ENCODE data around the gene SP2. TPM values are rescaled to one million over a fixed set of nuclear protein-coding genes. Genes with fewer than 3 reads are reported as not detected.

Gene SP2
- 10 to 100 TPM; 21.6 to 26.2 (median 24.3) TPM for polyA plus RNA-seq (ENCODE audit: insufficient read length in 4 of 4)

GRCh38 chr17:47895856-47896671, at the start of gene SP2:
Gene SP2, plus strand, starts transcription at chr17:47896236. Its CDS starts 51 bp downstream, at chr17:47896287.
- DNase-seq (ENCODE audit: low read depth in 4 of 4, low spot score in 2 of 4) = peak; percentile 100

GRCh38 chr17:47846716-47847340, 49.2 kb upstream of the SP2 start:
- no peak for DNase-seq (ENCODE audit: low read depth in 4 of 4, low spot score in 2 of 4)

GRCh38 chr17:47847341-47848197, 48.5 kb upstream of the SP2 start:
- DNase-seq (ENCODE audit: low read depth in 4 of 4, low spot score in 2 of 4) = no peak

GRCh38 chr17:47848198-47848513, 47.9 kb upstream of the SP2 start:
- DNase-seq (ENCODE audit: low read depth in 4 of 4, low spot score in 2 of 4) = no peak

- DNase-seq (ENCODE audit: low read depth in 4 of 4, low spot score in 2 of 4) = no peak
Observed at GRCh38 chr17:47850373-47850691, 45.7 kb upstream of the SP2 start.

GRCh38 chr17:47850692-47851573, 45.1 kb upstream of the SP2 start, which contains the start of gene SP6:
Gene SP6, minus strand, starts transcription at chr17:47851163. Its CDS starts 2,734 bp downstream, at chr17:47848429.
- DNase-seq (ENCODE audit: low read depth in 4 of 4, low spot score in 2 of 4) = no peak

GRCh38 chr17:47851764-47852112, 44.3 kb upstream of the SP2 start:
- no peak for DNase-seq (ENCODE audit: low read depth in 4 of 4, low spot score in 2 of 4)

GRCh38 chr17:47852113-47852949, 43.7 kb upstream of the SP2 start:
- no peak for DNase-seq (ENCODE audit: low read depth in 4 of 4, low spot score in 2 of 4)

GRCh38 chr17:47853616-47854015, 42.4 kb upstream of the SP2 start:
- no peak for DNase-seq (ENCODE audit: low read depth in 4 of 4, low spot score in 2 of 4)

- DNase-seq (ENCODE audit: low read depth in 4 of 4, low spot score in 2 of 4) = no peak
Observed at GRCh38 chr17:47855737-47856136, 40.3 kb upstream of the SP2 start.

- DNase-seq (ENCODE audit: low read depth in 4 of 4, low spot score in 2 of 4) = no peak
Observed at GRCh38 chr17:47856830-47857229, 39.2 kb upstream of the SP2 start.

GRCh38 chr17:47857551-47858455, 38.2 kb upstream of the SP2 start:
- no peak for DNase-seq (ENCODE audit: low read depth in 4 of 4, low spot score in 2 of 4)

- DNase-seq (ENCODE audit: low read depth in 4 of 4, low spot score in 2 of 4) = no peak
Observed at GRCh38 chr17:47860386-47860785, 35.6 kb upstream of the SP2 start.

- no peak for DNase-seq (ENCODE audit: low read depth in 4 of 4, low spot score in 2 of 4)
Observed at GRCh38 chr17:47862621-47863440, 33.2 kb upstream of the SP2 start.

GRCh38 chr17:47864791-47865216, 31.2 kb upstream of the SP2 start:
- DNase-seq (ENCODE audit: low read depth in 4 of 4, low spot score in 2 of 4) = no peak

- DNase-seq (ENCODE audit: low read depth in 4 of 4, low spot score in 2 of 4) = no peak
Observed at GRCh38 chr17:47866941-47867340, 29.1 kb upstream of the SP2 start.

GRCh38 chr17:47867813-47868533, 28.1 kb upstream of the SP2 start:
- no peak for DNase-seq (ENCODE audit: low read depth in 4 of 4, low spot score in 2 of 4)
